SK-N-MC (cell line): ENCODE measurements around the gene ASCC2.

Experiments
- EZH2 ChIP-seq: fragments of 200-600 bp; sonication (generic); IDR thresholded peaks from one replicate; pipeline ENCODE4 v1.6.1; 2017; ENCODE audit warnings: antibody characterized with exemption
- FOXP2 ChIP-seq: optimal IDR thresholded peaks from 2 replicates; pipeline ENCODE3; 2011; ENCODE audit warnings: mild to moderate bottlenecking, moderate library complexity; ENCODE audit not compliant: insufficient read depth; ENCODE audit errors: extremely low read length, control extremely low read depth
- POLR2AphosphoS5 ChIP-seq: IDR thresholded peaks from 2 replicates; pipeline ENCODE4 v1.6.1; 2012; ENCODE audit warnings: mild to moderate bottlenecking, low read depth, low read length, borderline replicate concordance

- TF ChIP-seq EZH2, result no peak
- no peak for TF ChIP-seq POLR2AphosphoS5
- no peak for TF ChIP-seq FOXP2
These were observed 55.8 kb downstream of the ASCC2 start for GRCh38 chr22:29782061-29782845.
